HCT116 (cell line): ENCODE measurements around the gene UBE2S. TPM values are rescaled to one million over a fixed set of nuclear protein-coding genes. Genes with fewer than 3 reads are reported as not detected.

Experiments used
- ATAC-seq: fragments of 200-7000 bp; cut with Tn5 transposase; 2 replicates; pipeline ENCODE4 v1.9.1; 2020; ENCODE audit warnings: mild to moderate bottlenecking, moderate library complexity
- BruUV-seq: library from RNA; stranded (reverse); fragments of 400-500 nt; replicated peaks from 2 replicates; lab custom pipeline; 2021; lab: Mats Ljungman, UMichigan
- CTCF ChIA-PET: fragments of 300-600 bp; sonication (Branson Sonifier 250); formaldehyde crosslinking; loops from one replicate; lab custom pipeline; 2021; ENCODE audit warnings: antibody characterized with exemption; lab: Charles Lee
- POLR2A ChIA-PET: fragments of 300-600, 350-600 bp; sonication (Branson Sonifier 250); formaldehyde crosslinking; loops from one replicate; lab custom pipeline; 2021; ENCODE audit warnings: antibody characterized with exemption; lab: Charles Lee
- RAD21 ChIA-PET, 2 experiments: fragments of 300-600 bp; sonication (Branson Sonifier 250); formaldehyde crosslinking; loops; one replicate each; lab custom pipeline; 2023; ENCODE audit warnings: low total read pairs in 2 of 2; ENCODE audit not compliant: uncharacterized antibody in 2 of 2, unreplicated experiment in 2 of 2, low non-redundant PET in 1 of 2; lab: Charles Lee
- DNase-seq: peaks from one replicate; pipeline ENCODE4 v3.0.0-alpha.2; 2010; ENCODE audit warnings: low read depth, low spot score
- H2AFZ ChIP-seq: fragments of 200-600 bp; shearing (Covaris generic), sonication (generic); 2 replicates; pipeline ENCODE4 v1.6.1; 2017; ENCODE audit warnings: low read depth, mixed run types, mixed read lengths, antibody characterized with exemption, low read length; ENCODE audit not compliant: poor library complexity, severe bottlenecking
- H3K27ac ChIP-seq: 2 replicates; pipeline ENCODE4 v1.5.1; 2012; ENCODE audit warnings: low read depth, low read length
- H3K27me3 ChIP-seq: fragments of 200-600 bp; sonication (generic); 2 replicates; pipeline ENCODE4 v1.6.1; 2016; ENCODE audit warnings: mixed run types, low read length, mixed read lengths; ENCODE audit not compliant: insufficient read depth
- H3K36me3 ChIP-seq, 2 experiments: fragments of 200-500 bp in 1 of 2; fragments of 200-600 bp in 1 of 2; sonication (Bioruptor generic) in 1 of 2; sonication (generic) in 1 of 2; 2 replicates each; pipeline versions ENCODE4 v1.5.1 to v1.6.1; 2014 to 2016; ENCODE audit warnings: low read length in 2 of 2, inconsistent platforms in 1 of 2, mixed read lengths in 1 of 2, mixed run types in 1 of 2; ENCODE audit not compliant: insufficient read depth in 2 of 2, control insufficient read depth in 1 of 2
- H3K4me1 ChIP-seq, 2 experiments: fragments of 200-600 bp in 1 of 2; sonication (generic) in 1 of 2; 2 replicates each; pipeline versions ENCODE4 v1.5.1 to v1.6.1; 2012 to 2017; ENCODE audit warnings: low read length in 2 of 2, inconsistent platforms in 1 of 2, mild to moderate bottlenecking in 1 of 2, mixed read lengths in 1 of 2, mixed run types in 1 of 2, moderate library complexity in 1 of 2; ENCODE audit not compliant: insufficient read depth in 2 of 2, control insufficient read depth in 1 of 2
- H3K4me2 ChIP-seq: fragments of 200-600 bp; sonication (generic); 2 replicates; pipeline ENCODE4 v1.6.1; 2017; ENCODE audit warnings: mixed run types, low read length, mixed read lengths
- H3K4me3 ChIP-seq, 2 experiments: fragments of 200-600 bp in 1 of 2; sonication (generic) in 1 of 2; replicated peaks in 1 of 2; 2 replicates each; pipeline ENCODE4 v1.5.1; 2011 to 2016; ENCODE audit warnings: low read length in 2 of 2, control low read depth in 1 of 2, low read depth in 1 of 2, mild to moderate bottlenecking in 1 of 2, mixed read lengths in 1 of 2, mixed run types in 1 of 2
- H3K79me2 ChIP-seq: fragments of 200-600 bp; sonication (generic); 2 replicates; pipeline ENCODE4 v1.6.1; 2017; ENCODE audit warnings: mild to moderate bottlenecking, mixed run types, low read length, moderate library complexity, mixed read lengths; ENCODE audit not compliant: insufficient read depth
- H3K9ac ChIP-seq: fragments of 200-600 bp; sonication (generic); 2 replicates; pipeline ENCODE4 v1.6.1; 2016; ENCODE audit warnings: low read length, mixed read lengths
- H3K9me2 ChIP-seq: fragments of 200-600 bp; sonication (generic), shearing (Covaris generic); 2 replicates; pipeline ENCODE4 v1.6.1; 2017; ENCODE audit warnings: mixed run types, mild to moderate bottlenecking, moderate library complexity; ENCODE audit not compliant: insufficient read depth
- H3K9me3 ChIP-seq, 2 experiments: fragments of 200-500 bp in 1 of 2; fragments of 200-600 bp in 1 of 2; sonication (Bioruptor generic) in 1 of 2; sonication (generic) in 1 of 2; 2 replicates each; pipeline ENCODE4 v1.6.1; 2014 to 2017; ENCODE audit warnings: low read length in 2 of 2, mixed read lengths in 2 of 2, inconsistent platforms in 1 of 2, low read depth in 1 of 2, mild to moderate bottlenecking in 1 of 2, mixed run types in 1 of 2, moderate library complexity in 1 of 2; ENCODE audit not compliant: control insufficient read depth in 1 of 2, insufficient read depth in 1 of 2
- H4K20me1 ChIP-seq: fragments of 200-600 bp; sonication (generic), shearing (Covaris generic); 2 replicates; pipeline ENCODE4 v1.6.1; 2017; ENCODE audit warnings: mixed run types, mild to moderate bottlenecking, moderate library complexity; ENCODE audit not compliant: insufficient read depth
- CEBPB ChIP-seq: IDR thresholded peaks from 2 replicates; pipeline ENCODE4 v1.6.1; 2012; ENCODE audit warnings: low read depth
- EGR1 ChIP-seq: IDR thresholded peaks from 2 replicates; pipeline ENCODE4 v1.6.1; 2012; ENCODE audit warnings: low read depth
- POLR2A ChIP-seq: IDR thresholded peaks from 2 replicates; pipeline ENCODE4 v1.7.0; 2011; ENCODE audit warnings: borderline replicate concordance; ENCODE audit not compliant: insufficient read depth, insufficient read length; ENCODE audit errors: extremely low read depth
- REST ChIP-seq: IDR thresholded peaks from 2 replicates; pipeline ENCODE4 v1.6.1; 2012; ENCODE audit warnings: low read depth
- intact Hi-C: fragments of 100-400 bp; cut with micrococcal nuclease; formaldehyde crosslinking; loops from 2 replicates; pipeline ENCODE4 v1.10.0; 2022
- total RNA-seq: library from RNA; stranded (reverse); gene quantifications from one replicate; pipeline ENCODE4 v1.2.1, GENCODE V29; 2021; ENCODE audit not compliant: unreplicated experiment
- TF ChIP-seq, protein P1 (sequence below): IDR thresholded peaks from 2 replicates; pipeline ENCODE4 v1.6.1; 2012
- TF ChIP-seq, protein P2 (sequence below), 3 experiments: fragments of 200-600 bp in 1 of 3; sonication (generic) in 1 of 3; IDR thresholded peaks in 2 of 3; conservative IDR thresholded peaks in 1 of 3; 2 replicates each; pipeline ENCODE4 v1.5.1; 2012 to 2017; ENCODE audit warnings: low read depth in 2 of 3, low read length in 2 of 3, antibody characterized with exemption in 1 of 3, borderline replicate concordance in 1 of 3, control low read depth in 1 of 3, mild to moderate bottlenecking in 1 of 3, mixed read lengths in 1 of 3, mixed run types in 1 of 3, moderate library complexity in 1 of 3; ENCODE audit not compliant: insufficient read depth in 1 of 3

Gene UBE2S
- total RNA-seq, 1 experiment from 2014 or later, result 515 TPM

DNA sequence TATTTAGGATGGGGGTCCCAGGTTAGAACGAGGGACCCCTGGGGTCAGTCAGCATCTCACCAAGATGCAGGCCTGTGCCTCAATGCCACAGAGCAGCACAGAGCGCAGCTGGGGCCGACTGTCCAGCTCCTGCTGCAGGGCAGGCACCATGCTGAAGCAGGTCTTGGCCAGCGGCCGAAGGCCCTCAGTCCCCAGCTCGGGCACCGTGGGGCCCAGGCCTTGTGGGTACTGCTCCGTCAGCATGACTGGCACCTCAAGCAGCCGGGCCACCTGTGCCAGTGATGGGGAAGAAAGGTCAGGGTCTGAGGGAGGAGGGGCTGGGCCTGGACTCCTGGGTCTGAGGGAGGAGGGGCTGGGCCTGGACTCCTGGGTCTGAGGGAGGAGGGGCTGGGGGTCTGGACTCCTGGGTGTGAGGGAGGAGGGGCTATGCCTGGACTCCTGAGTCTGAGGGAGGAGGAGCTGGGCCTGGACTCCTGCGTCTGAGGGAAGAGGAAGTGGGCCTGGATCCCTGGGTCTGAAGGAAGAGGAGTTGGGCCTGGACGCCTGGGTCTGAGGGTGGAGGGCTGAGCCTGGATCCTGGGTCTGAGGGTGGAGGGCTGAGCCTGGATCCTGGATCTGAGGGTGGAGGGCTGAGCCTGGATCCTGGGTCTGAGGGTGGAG lies 48.1 kb upstream of the UBE2S start (continued):
- TF ChIP-seq REST (no peak), CEBPB (no peak), EGR1 (no peak)
- TF ChIP-seq, protein P1, sequence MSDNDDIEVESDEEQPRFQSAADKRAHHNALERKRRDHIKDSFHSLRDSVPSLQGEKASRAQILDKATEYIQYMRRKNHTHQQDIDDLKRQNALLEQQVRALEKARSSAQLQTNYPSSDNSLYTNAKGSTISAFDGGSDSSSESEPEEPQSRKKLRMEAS, result no peak

DNA sequence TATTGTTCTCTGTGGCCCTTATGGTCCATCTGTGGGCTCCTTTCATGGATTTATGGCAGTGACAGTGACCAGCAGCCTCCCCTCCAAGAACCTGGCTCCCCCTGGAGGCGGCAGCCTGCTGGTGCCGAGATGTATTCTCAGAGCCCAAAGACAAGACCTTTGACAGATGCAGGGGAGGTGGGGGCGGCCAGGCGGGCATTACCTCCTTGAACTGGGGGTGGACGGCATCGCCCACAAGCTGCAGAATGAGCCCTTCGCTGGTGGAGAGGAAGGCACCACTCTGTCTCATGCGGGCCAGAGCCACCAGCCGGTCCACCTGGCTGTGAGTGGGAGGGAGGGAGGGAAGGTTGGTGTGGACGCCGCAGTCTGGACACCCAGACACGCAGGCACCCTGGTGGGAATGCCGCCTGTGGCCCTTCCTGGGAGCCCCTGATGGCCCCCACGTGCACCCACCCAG lies 47.2 kb upstream of the UBE2S start:
- H2AFZ ChIP-seq, result no peak overlapping the region
- H3K27ac ChIP-seq, result no peak overlapping the region
- no peaks in the 10 kb centered on the region for H4K20me1 ChIP-seq
- TF ChIP-seq POLR2A, result no peak
- TF ChIP-seq, protein P2, sequence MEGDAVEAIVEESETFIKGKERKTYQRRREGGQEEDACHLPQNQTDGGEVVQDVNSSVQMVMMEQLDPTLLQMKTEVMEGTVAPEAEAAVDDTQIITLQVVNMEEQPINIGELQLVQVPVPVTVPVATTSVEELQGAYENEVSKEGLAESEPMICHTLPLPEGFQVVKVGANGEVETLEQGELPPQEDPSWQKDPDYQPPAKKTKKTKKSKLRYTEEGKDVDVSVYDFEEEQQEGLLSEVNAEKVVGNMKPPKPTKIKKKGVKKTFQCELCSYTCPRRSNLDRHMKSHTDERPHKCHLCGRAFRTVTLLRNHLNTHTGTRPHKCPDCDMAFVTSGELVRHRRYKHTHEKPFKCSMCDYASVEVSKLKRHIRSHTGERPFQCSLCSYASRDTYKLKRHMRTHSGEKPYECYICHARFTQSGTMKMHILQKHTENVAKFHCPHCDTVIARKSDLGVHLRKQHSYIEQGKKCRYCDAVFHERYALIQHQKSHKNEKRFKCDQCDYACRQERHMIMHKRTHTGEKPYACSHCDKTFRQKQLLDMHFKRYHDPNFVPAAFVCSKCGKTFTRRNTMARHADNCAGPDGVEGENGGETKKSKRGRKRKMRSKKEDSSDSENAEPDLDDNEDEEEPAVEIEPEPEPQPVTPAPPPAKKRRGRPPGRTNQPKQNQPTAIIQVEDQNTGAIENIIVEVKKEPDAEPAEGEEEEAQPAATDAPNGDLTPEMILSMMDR (IDR thresholded peaks at IDR 0.05 in 2 of 3, conservative IDR thresholded peaks at IDR 0.05 in 1 of 3; ENCODE audit: borderline replicate concordance in 1 of 3, insufficient read depth in 1 of 3, low read depth in 2 of 3, low read length in 2 of 3), result peak in 2 of 3 experiments; percentile 85 to 92
- no peak overlapping the region for H3K4me3 ChIP-seq
- no peak overlapping the region for H3K9ac ChIP-seq
- H3K36me3 ChIP-seq, result no peaks in the 10 kb centered on the region; a peak in 1 of 4 replicates
- RAD21 ChIA-PET, result interaction anchor here in 1 of 2 experiments (0.5 kb wide), 1 partner anchor 297 kb away, joined by 3 read pairs; no protein-coding TSS in a partner anchor
- no peaks in the 10 kb centered on the region for H3K9me2 ChIP-seq
- CTCF ChIA-PET, result no interaction called here
- BruUV-seq, result no TSS peak
- no peaks in the 10 kb centered on the region for H3K27me3 ChIP-seq
- peaks cover 7% of the 10 kb centered on the region; the same call in 1 of the 2 replicates for H3K79me2 ChIP-seq
- POLR2A ChIA-PET, result no interaction called here
- ATAC-seq, result peak; percentile 71
- no peak overlapping the region for H3K4me2 ChIP-seq
- H3K9me3 ChIP-seq, result no peaks in the 10 kb centered on the region
- H3K4me1 ChIP-seq, result peaks cover 0 to 5% of the 10 kb centered on the region in 2 experiments; a peak in 2 of 4 replicates
- no peak for DNase-seq
- intact Hi-C loops, result no loop called here
